NCI-H2227 (cell line): ENCODE results near the gene SERPINB1.

ENCODE experiments used
- DNase-seq: peaks from one replicate; lab custom pipeline; 2025; ENCODE audit not compliant: unreplicated experiment; lab: John Stamatoyannopoulos, UW

SERPINB1 gene

GRCh38 chr6:2794171-2794730 lies 47.4 kb downstream of the SERPINB1 start:
- no peak for DNase-seq

GRCh38 chr6:2793534-2794151 lies 48.0 kb downstream of the SERPINB1 start:
- no peak for DNase-seq

- DNase-seq: no peak
Observed at GRCh38 chr6:2792330-2793110, 49.1 kb downstream of the SERPINB1 start.

- DNase-seq: no peak
Observed at GRCh38 chr6:2791450-2791974, 50.2 kb downstream of the SERPINB1 start.

- peak; percentile 67 for DNase-seq
Observed at GRCh38 chr6:2790588-2791449, 50.8 kb downstream of the SERPINB1 start.

- no peak for DNase-seq
Observed at GRCh38 chr6:2786269-2786668, 55.4 kb downstream of the SERPINB1 start.

DNA sequence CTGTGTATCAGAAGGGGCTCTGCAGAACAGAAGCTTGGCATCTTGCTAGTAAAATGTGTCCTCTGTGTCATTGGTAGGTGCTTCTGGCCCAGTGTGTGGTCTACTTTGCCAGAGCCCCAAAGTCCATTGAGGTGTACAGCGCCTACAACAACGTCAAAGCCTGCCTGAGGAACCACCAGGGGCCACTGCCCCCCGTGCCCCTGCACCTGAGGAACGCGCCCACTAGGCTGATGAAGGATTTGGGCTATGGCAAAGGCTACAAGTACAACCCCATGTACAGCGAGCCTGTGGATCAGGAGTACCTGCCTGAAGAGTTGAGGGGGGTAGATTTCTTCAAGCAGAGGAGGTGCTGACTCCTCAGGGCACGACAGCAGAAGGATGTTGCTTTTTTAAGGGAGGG lies 56.7 kb downstream of the SERPINB1 start:
- no peak for DNase-seq

- DNase-seq: no peak
Observed at GRCh38 chr6:2784061-2784460, 57.6 kb downstream of the SERPINB1 start.

GRCh38 chr6:2783188-2783963 lies 58.3 kb downstream of the SERPINB1 start:
- peak; percentile 28 for DNase-seq

GRCh38 chr6:2782825-2783187 lies 58.9 kb downstream of the SERPINB1 start:
- no peak for DNase-seq

DNA sequence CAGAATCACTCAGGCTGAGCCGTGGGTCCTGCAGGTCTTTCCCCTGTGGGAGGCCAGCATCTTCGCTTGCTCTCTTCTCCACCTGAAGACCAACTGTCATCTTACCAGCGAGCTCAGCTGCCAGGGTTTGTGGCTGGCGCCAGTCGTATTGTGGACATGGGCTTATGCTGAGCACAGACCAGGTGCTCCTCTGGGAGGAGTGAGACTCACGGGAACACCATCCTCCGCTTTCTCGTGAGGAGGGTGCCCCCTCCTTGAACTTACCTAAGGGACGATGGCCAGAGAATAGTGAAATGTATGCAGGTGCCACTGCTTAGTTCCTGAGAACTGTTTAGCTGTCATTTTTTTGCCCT lies 59.3 kb downstream of the SERPINB1 start:
- no peak for DNase-seq
